Neuronal stem cell (in vitro differentiated cells): ENCODE data around the gene OSGIN1.

Experiments
- DNase-seq: peaks from one replicate; pipeline ENCODE4 v3.0.0-alpha.2; 2013; ENCODE audit warnings: low spot score
- H2AFZ ChIP-seq: one replicate; pipeline ENCODE4 v1.6.1; 2013; ENCODE audit warnings: mild to moderate bottlenecking, low read length, inconsistent platforms
- H2AK5ac ChIP-seq: 2 replicates; pipeline ENCODE4 v1.6.1; 2013; ENCODE audit warnings: low read depth, mild to moderate bottlenecking, inconsistent platforms, low read length, moderate library complexity, mixed read lengths
- H2BK120ac ChIP-seq: 2 replicates; pipeline ENCODE4 v1.6.1; 2013; ENCODE audit warnings: low read depth, mild to moderate bottlenecking, inconsistent platforms, low read length, moderate library complexity, mixed read lengths
- H2BK12ac ChIP-seq: one replicate; pipeline ENCODE4 v1.6.1; 2013; ENCODE audit warnings: low read length, inconsistent platforms
- H2BK15ac ChIP-seq: 2 replicates; pipeline ENCODE4 v1.6.1; 2013; ENCODE audit warnings: mild to moderate bottlenecking, low read length, inconsistent platforms, mixed read lengths
- H2BK5ac ChIP-seq: one replicate; pipeline ENCODE4 v1.6.1; 2013; ENCODE audit warnings: inconsistent platforms, mild to moderate bottlenecking, low read length, moderate library complexity
- H3K14ac ChIP-seq: one replicate; pipeline ENCODE4 v1.6.1; 2013; ENCODE audit warnings: low read length, inconsistent platforms
- H3K18ac ChIP-seq: 2 replicates; pipeline ENCODE4 v1.6.1; 2013; ENCODE audit warnings: low read length, inconsistent platforms
- H3K23ac ChIP-seq: 2 replicates; pipeline ENCODE4 v1.6.1; 2013; ENCODE audit warnings: low read depth, mild to moderate bottlenecking, mixed read lengths, low read length, inconsistent platforms; ENCODE audit not compliant: poor library complexity
- H3K27ac ChIP-seq: replicated peaks from 3 replicates; pipeline ENCODE4 v1.5.1; 2013; ENCODE audit warnings: low read length, inconsistent platforms
- H3K27me3 ChIP-seq, 3 experiments: 2 replicates each; pipeline ENCODE4 v1.6.1; 2013; ENCODE audit warnings: low read length in 3 of 3, mild to moderate bottlenecking in 2 of 3, inconsistent platforms in 1 of 3, low read depth in 1 of 3, mixed read lengths in 1 of 3, moderate library complexity in 1 of 3; ENCODE audit not compliant: control insufficient read depth in 3 of 3, insufficient read depth in 3 of 3
- H3K36me3 ChIP-seq, 2 donors: replicated peaks in 1 of 2; 2 replicates each; pipeline ENCODE4 v1.6.1; 2013; ENCODE audit warnings: low read length in 2 of 2; ENCODE audit not compliant: control insufficient read depth in 2 of 2, insufficient read depth in 2 of 2
- H3K4ac ChIP-seq: 2 replicates; pipeline ENCODE4 v1.6.1; 2013; ENCODE audit warnings: inconsistent platforms, mild to moderate bottlenecking, low read length, moderate library complexity
- H3K4me1 ChIP-seq, 2 donors: 1 replicate in 1 of 2; 2 replicates in 1 of 2; pipeline ENCODE4 v1.6.1; 2013; ENCODE audit warnings: low read length in 2 of 2, low read depth in 1 of 2; ENCODE audit not compliant: control insufficient read depth in 2 of 2, insufficient read depth in 1 of 2
- H3K4me2 ChIP-seq: one replicate; pipeline ENCODE4 v1.6.1; 2013; ENCODE audit warnings: mild to moderate bottlenecking, low read length, inconsistent platforms; ENCODE audit not compliant: insufficient read depth, poor library complexity, severe bottlenecking
- H3K4me3 ChIP-seq, 2 donors: 2 replicates each; pipeline ENCODE4 v1.5.1; 2013; ENCODE audit warnings: low read length in 2 of 2, mild to moderate bottlenecking in 2 of 2, inconsistent platforms in 1 of 2, moderate library complexity in 1 of 2
- H3K79me1 ChIP-seq: one replicate; pipeline ENCODE4 v1.6.1; 2013; ENCODE audit warnings: low read depth, mild to moderate bottlenecking, inconsistent platforms, low read length, moderate library complexity
- H3K9ac ChIP-seq: one replicate; pipeline ENCODE4 v1.6.1; 2013; ENCODE audit warnings: mild to moderate bottlenecking, low read depth, low read length, inconsistent platforms; ENCODE audit not compliant: poor library complexity
- H3K9me3 ChIP-seq, 2 donors: replicated peaks in 1 of 2; 2 replicates each; pipeline versions ENCODE3 to v1.6.1; 2013; ENCODE audit warnings: low read length in 2 of 2, mild to moderate bottlenecking in 2 of 2, inconsistent platforms in 1 of 2, low read depth in 1 of 2, mixed read lengths in 1 of 2, moderate library complexity in 1 of 2; ENCODE audit not compliant: control insufficient read depth in 2 of 2, insufficient read depth in 1 of 2
- H4K8ac ChIP-seq: one replicate; pipeline ENCODE4 v1.6.1; 2013; ENCODE audit warnings: low read depth, mild to moderate bottlenecking, inconsistent platforms, low read length, moderate library complexity
- H4K91ac ChIP-seq: one replicate; pipeline ENCODE4 v1.6.1; 2013; ENCODE audit warnings: low read length, low read depth, mild to moderate bottlenecking, inconsistent platforms; ENCODE audit not compliant: poor library complexity
- WGBS, 2 donors: extraction: QIAGEN DNeasy Blood & Tissue Kit; methylation state at CpG; one replicate each; pipeline ENCODE4 v1.1.7; 2013; ENCODE audit warnings: missing lambda C conversion rate in 2 of 2, mixed read lengths in 1 of 2; ENCODE audit not compliant: insufficient read length in 2 of 2, insufficient replicate concordance in 1 of 2; ENCODE audit errors: extremely low coverage in 2 of 2; 5-methylcytosine and 5-hydroxymethylcytosine counted together

The OSGIN1 gene

GRCh38 chr16:83913245-83913633 is 39.8 kb upstream of the OSGIN1 start:
- no peak overlapping the region for H4K8ac ChIP-seq
- no peak overlapping the region for H2BK5ac ChIP-seq
- no peak overlapping the region for H2BK120ac ChIP-seq
- no peak overlapping the region for H3K18ac ChIP-seq
- no peak overlapping the region for H3K23ac ChIP-seq
- H3K4me2 ChIP-seq = no peak overlapping the region
- no peak overlapping the region for H3K4ac ChIP-seq
- H4K91ac ChIP-seq = no peak overlapping the region
- H3K36me3 ChIP-seq = peaks cover 20 to 84% of the 10 kb centered on the region in 2 donors
- DNase-seq = no peak
- peaks cover 2 to 5% of the 10 kb centered on the region in 2 donors for H3K4me1 ChIP-seq
- no peak overlapping the region for H2BK15ac ChIP-seq
- H3K14ac ChIP-seq = no peak overlapping the region
- H3K27me3 ChIP-seq = no peaks in the 10 kb centered on the region
- peaks cover 0 to 2% of the 10 kb centered on the region in 2 donors for H3K9me3 ChIP-seq
- no peak overlapping the region for H3K27ac ChIP-seq
- no peak overlapping the region for H2AFZ ChIP-seq
- no peaks in the 10 kb centered on the region for H3K79me1 ChIP-seq
- no peak overlapping the region for H2AK5ac ChIP-seq
- no CpG with 5 or more reads among the region's 15 CpGs for WGBS, 2 donors
- H2BK12ac ChIP-seq = no peak overlapping the region
- H3K9ac ChIP-seq = no peak overlapping the region
- no peak overlapping the region for H3K4me3 ChIP-seq

DNA sequence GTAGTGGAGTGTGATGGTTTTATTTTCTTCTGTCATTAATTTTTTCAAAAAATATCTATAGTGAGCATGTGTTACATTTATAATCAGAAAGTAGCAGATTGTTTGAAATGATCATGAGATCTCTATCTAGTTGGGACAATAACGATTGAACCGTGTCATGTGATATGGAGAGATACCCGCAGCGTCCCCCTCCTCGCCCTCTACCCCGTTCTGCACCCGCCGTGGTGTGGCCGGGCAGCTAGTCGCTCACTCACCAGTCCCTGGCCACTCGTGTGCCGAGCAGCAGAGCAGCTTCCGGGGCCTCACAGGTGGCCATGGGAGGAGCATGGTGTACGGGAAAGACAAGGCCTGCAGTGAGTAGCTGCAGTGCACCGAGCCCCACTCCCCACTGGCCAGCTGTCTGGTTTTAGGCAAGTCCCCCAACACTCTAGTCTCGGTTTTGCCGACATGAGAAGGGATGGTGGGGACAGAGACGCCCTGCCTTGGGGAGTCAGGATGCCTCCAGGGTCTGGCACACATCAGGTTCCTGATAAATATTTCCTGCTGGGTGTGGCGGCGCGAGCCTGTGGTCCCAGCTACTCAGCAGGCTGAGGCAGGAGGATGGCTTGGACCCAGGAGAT is 38.8 kb upstream of the OSGIN1 start:
- Histone ChIP-seq H3K4me1 (peaks cover 0 to 2% of the 10 kb centered on the region in 2 donors), H3K23ac (peak overlapping the region; percentile 52), H2BK5ac (no peak overlapping the region), H2AFZ (no peak overlapping the region), H3K27me3 (peaks cover 0 to 2% (median 0%) of the 10 kb centered on the region in 3 experiments), H3K18ac (no peak overlapping the region), H4K8ac (peak overlapping the region; percentile 92), H3K79me1 (no peaks in the 10 kb centered on the region), H2BK12ac (no peak overlapping the region), H3K4me2 (no peak overlapping the region), H2BK120ac (no peak overlapping the region), H2AK5ac (no peak overlapping the region), H3K9ac (no peak overlapping the region), H3K36me3 (peaks cover 30 to 85% of the 10 kb centered on the region in 2 donors), H3K4me3 (no peak overlapping the region), H3K27ac (no peak overlapping the region), H2BK15ac (no peak overlapping the region), H4K91ac (no peak overlapping the region), H3K9me3 (peaks cover 0 to 11% of the 10 kb centered on the region in 2 donors), H3K4ac (no peak overlapping the region), H3K14ac (no peak overlapping the region)
- WGBS, 2 donors = no CpG with 5 or more reads among the region's 21 CpGs
- DNase-seq = no peak

DNA sequence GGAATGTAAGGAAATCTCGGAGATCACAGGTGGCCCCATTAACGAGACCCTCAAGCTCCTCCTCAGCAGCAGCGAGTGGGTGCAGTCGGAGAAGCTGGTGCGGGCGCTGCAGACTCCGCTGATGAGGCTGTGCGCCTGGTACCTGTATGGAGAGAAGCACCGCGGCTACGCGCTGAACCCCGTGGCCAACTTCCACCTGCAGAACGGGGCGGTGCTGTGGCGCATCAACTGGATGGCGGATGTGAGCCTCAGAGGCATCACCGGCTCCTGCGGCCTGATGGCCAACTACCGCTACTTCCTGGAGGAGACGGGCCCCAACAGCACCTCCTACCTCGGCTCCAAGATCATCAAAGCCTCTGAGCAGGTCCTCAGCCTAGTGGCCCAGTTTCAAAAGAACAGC is 38.0 kb upstream of the OSGIN1 start:
- no peak overlapping the region for H3K14ac ChIP-seq
- H3K4me1 ChIP-seq = peaks cover 0 to 2% of the 10 kb centered on the region in 2 donors
- no peak overlapping the region for H3K27ac ChIP-seq
- no peaks in the 10 kb centered on the region for H3K79me1 ChIP-seq
- DNase-seq = no peak
- peaks cover 0 to 2% (median 0%) of the 10 kb centered on the region in 3 experiments for H3K27me3 ChIP-seq
- H2AK5ac ChIP-seq = no peak overlapping the region
- peak overlapping the region; percentile 22 for H3K23ac ChIP-seq
- H3K18ac ChIP-seq = no peak overlapping the region
- H2BK120ac ChIP-seq = no peak overlapping the region
- no peak overlapping the region for H3K4me3 ChIP-seq
- no peak overlapping the region for H4K8ac ChIP-seq
- WGBS, 2 donors = no CpG with 5 or more reads among the region's 22 CpGs
- H2BK15ac ChIP-seq = no peak overlapping the region
- no peak overlapping the region for H4K91ac ChIP-seq
- no peak overlapping the region for H2BK5ac ChIP-seq
- H3K4ac ChIP-seq = no peak overlapping the region
- H2AFZ ChIP-seq = no peak overlapping the region
- H3K4me2 ChIP-seq = no peak overlapping the region
- H3K36me3 ChIP-seq = peaks cover 35 to 85% of the 10 kb centered on the region in 2 donors
- H3K9me3 ChIP-seq = peaks cover 0 to 18% of the 10 kb centered on the region in 2 donors
- H2BK12ac ChIP-seq = no peak overlapping the region
- H3K9ac ChIP-seq = no peak overlapping the region

DNA sequence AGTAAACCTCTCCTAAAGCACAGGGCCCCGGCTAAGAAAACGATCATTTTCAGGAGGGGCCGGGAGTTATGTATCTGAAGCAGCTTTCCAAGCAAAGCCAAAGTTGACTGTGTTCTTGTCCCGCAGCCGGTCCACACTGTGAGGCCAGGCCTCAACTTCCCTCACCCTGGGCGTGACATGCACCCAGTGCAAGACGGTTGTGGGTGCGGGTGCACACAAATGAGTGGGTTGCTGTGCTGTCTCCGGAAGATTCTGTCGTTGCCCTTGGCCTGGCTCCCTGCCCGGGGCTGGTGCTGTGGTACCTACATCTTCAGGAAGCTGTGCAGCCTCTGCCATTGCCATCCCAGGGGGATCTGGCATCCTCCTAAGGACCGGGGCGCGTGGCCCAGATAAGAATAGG is 37.5 kb upstream of the OSGIN1 start:
- Histone ChIP-seq H3K18ac (peak overlapping the region; percentile 60), H3K14ac (no peak overlapping the region), H3K9me3 (peaks cover 0 to 18% of the 10 kb centered on the region in 2 donors), H2BK5ac (no peak overlapping the region), H4K91ac (no peak overlapping the region), H2BK120ac (no peak overlapping the region), H2BK15ac (no peak overlapping the region), H2AK5ac (no peak overlapping the region), H3K4ac (no peak overlapping the region), H2BK12ac (no peak overlapping the region), H3K4me2 (no peak overlapping the region), H3K27me3 (peaks cover 0 to 2% (median 0%) of the 10 kb centered on the region in 3 experiments), H2AFZ (no peak overlapping the region), H4K8ac (no peak overlapping the region), H3K4me3 (no peak overlapping the region), H3K23ac (no peak overlapping the region), H3K4me1 (peaks cover 0 to 2% of the 10 kb centered on the region in 2 donors), H3K79me1 (no peaks in the 10 kb centered on the region), H3K36me3 (peaks cover 35 to 85% of the 10 kb centered on the region in 2 donors), H3K9ac (no peak overlapping the region), H3K27ac (no peak overlapping the region)
- WGBS, 2 donors = no CpG with 5 or more reads among the region's 14 CpGs
- no peak for DNase-seq
